BE2C (cell line): Measurements from ENCODE around the gene GTF2H4. TPM values are rescaled to one million over a fixed set of nuclear protein-coding genes. Genes with fewer than 3 reads are reported as not detected.
A peak's percentile ranks its signal among the peaks of the same experiment; 100 is the strongest.
"Not testable (repeated sequence)": the region's sequence is repeated elsewhere in the genome, so short reads cannot be mapped to it uniquely, and the experiment has no call there.

ENCODE experiments used
- DNase-seq: peaks from one replicate; pipeline ENCODE4 v3.0.0-alpha.2; 2020
- H3K27me3 ChIP-seq: fragments of 250-450 bp; sonication (Bioruptor Pico); 2 replicates; pipeline ENCODE4 v1.5.1; 2020; ENCODE audit warnings: mild to moderate bottlenecking
- H3K36me3 ChIP-seq: fragments of 250-450 bp; sonication (Bioruptor Pico); 2 replicates; pipeline ENCODE4 v1.5.1; 2020; ENCODE audit warnings: mild to moderate bottlenecking
- H3K4me1 ChIP-seq: fragments of 250-450 bp; sonication (Bioruptor Pico); 2 replicates; pipeline ENCODE4 v1.5.1; 2020
- H3K4me3 ChIP-seq: 2 replicates; pipeline ENCODE4 v1.5.1; 2011; ENCODE audit warnings: low read depth, low read length
- H3K9me3 ChIP-seq: fragments of 250-450 bp; sonication (Bioruptor Pico); 2 replicates; pipeline ENCODE4 v1.5.1; 2020
- CTCF ChIP-seq: IDR thresholded peaks from 2 replicates; pipeline ENCODE4 v1.5.1; 2012; ENCODE audit warnings: mild to moderate bottlenecking, low read depth, low read length
- polyA plus RNA-seq: library from polyadenylated mRNA; unstranded; fragments of >200 nt; gene quantifications from one replicate; pipeline ENCODE4 v1.2.1, GENCODE V29; 2012; ENCODE audit warnings: low read depth, missing spikeins; ENCODE audit not compliant: insufficient read length, insufficient read depth

Gene GTF2H4
- 39.4 TPM for polyA plus RNA-seq

- peaks cover 7% of the 10 kb centered on the region for H3K36me3 ChIP-seq
- no peak for TF ChIP-seq CTCF
These were observed at the start of gene GTF2H4 for GRCh38 chr6:30907758-30908591. GTF2H4 (plus strand) TSS chr6:30908207.

GRCh38 chr6:30859726-30860125, 48.3 kb upstream of the GTF2H4 start:
- not testable (repeated sequence) for H3K36me3 ChIP-seq, DNase-seq, H3K4me1 ChIP-seq, H3K9me3 ChIP-seq, H3K27me3 ChIP-seq, H3K4me3 ChIP-seq

More at GRCh38 chr6:30907758-30908591, at the start of gene GTF2H4:
- H3K9me3 ChIP-seq: no peaks in the 10 kb centered on the region
- peak within 1 kb of the TSS; percentile 99 for H3K4me3 ChIP-seq
- H3K27me3 ChIP-seq: no peaks in the 10 kb centered on the region
- DNase-seq: peak; percentile 97
- no peaks in the 10 kb centered on the region for H3K4me1 ChIP-seq

DNA sequence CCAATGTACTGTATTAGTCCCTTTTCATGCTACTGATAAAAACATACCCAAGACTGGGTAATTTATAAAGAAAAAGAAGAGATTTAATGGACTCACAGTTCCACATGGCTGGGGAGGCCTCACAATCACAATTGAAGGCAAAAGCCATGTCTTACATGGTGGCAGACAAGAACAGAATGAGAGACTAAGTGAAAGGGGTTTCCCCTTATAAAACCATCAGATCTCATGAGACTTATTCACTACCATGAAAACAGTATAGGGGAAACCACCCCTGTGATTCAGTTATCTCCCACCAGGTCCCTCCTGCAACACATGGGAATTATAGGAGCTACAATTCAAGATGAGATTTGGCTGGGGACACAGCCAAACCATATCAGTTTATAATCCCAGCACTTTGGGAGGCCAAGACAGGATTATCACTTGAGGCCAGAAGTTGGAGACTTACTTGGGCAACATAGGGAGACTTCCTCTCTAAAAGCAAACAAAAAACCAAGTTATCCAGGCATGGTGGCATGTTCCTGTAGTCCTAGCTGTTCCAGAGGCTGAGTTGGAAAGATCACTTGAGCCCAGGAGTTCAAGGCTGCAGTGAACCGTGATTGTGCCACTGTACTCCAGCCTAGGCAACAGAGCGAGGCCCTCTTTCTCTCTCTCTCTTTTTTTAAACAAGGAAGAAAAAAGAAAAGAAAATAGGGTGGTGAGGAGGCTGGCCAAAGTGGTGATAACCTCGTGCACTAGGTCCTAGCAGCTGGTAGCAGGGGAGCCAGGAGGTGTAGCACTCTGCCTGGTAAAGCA, 46.6 kb upstream of the GTF2H4 start:
- Histone ChIP-seq H3K36me3 (no peaks in the 10 kb centered on the region), H3K4me3 (no peak overlapping the region), H3K9me3 (no peaks in the 10 kb centered on the region; the same call in none of the 2 replicates), H3K4me1 (no peaks in the 10 kb centered on the region), H3K27me3 (no peaks in the 10 kb centered on the region)
- no peak for DNase-seq
- no peak for TF ChIP-seq CTCF

GRCh38 chr6:30862156-30862875, 45.7 kb upstream of the GTF2H4 start:
- Histone ChIP-seq H3K27me3 (no peaks in the 10 kb centered on the region), H3K36me3 (no peaks in the 10 kb centered on the region), H3K9me3 (no peaks in the 10 kb centered on the region; the same call in none of the 2 replicates), H3K4me3 (no peak overlapping the region), H3K4me1 (no peaks in the 10 kb centered on the region)
- no peak for TF ChIP-seq CTCF
- DNase-seq: no peak

- no peak for TF ChIP-seq CTCF
- no peaks in the 10 kb centered on the region for H3K36me3 ChIP-seq
- H3K27me3 ChIP-seq: no peaks in the 10 kb centered on the region
- no peak overlapping the region for H3K4me3 ChIP-seq
- no peaks in the 10 kb centered on the region for H3K4me1 ChIP-seq
- no peak for DNase-seq
- H3K9me3 ChIP-seq: no peaks in the 10 kb centered on the region; the same call in none of the 2 replicates
These were observed 43.7 kb upstream of the GTF2H4 start for GRCh38 chr6:30864325-30864724.

DNA sequence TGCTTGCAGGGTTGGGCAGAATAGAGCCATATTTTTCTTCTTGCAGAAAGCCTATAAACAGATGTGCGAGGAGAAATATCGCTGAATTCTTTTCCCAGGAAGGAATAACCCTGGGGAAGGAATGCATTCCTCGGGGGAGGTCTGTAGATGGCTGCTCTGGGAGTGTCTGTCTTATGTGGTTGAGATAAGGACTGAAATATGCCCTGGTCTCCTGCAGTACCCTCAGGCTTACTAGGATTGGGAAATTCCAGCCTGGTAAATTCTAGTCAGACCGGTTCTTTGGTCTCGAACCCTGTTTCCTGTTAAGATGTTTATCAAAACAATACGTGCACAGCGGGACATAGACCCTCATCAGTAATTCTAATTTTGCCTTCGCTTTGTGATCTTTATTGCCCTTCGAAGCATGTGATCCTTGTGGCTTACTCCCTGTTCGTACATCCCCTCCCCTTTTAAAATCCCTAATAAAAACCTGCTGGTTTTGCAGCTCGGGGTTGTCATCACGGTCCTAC, 38.7 kb upstream of the GTF2H4 start:
- H3K4me1 ChIP-seq, H3K4me3 ChIP-seq, H3K27me3 ChIP-seq, H3K36me3 ChIP-seq, DNase-seq, H3K9me3 ChIP-seq: not testable (repeated sequence)
